HEK293 (cell line): Measurements from ENCODE around the gene NPEPL1.

Source experiments
- CTCF ChIA-PET: fragments of 350-600 bp; formaldehyde crosslinking; extraction: SDS; loops from one replicate; lab custom pipeline; 2021; ENCODE audit warnings: antibody characterized with exemption; lab: Yijun Ruan, JAX
- POLR2A ChIA-PET: fragments of 300-600 bp; formaldehyde crosslinking; extraction: SDS; loops from one replicate; lab custom pipeline; 2020; ENCODE audit warnings: antibody characterized with exemption, inconsistent platforms; lab: Yijun Ruan, JAX
- H3K27ac ChIP-seq: fragments of 200-500 bp; sonication (Bioruptor generic); 2 replicates; pipeline ENCODE4 v1.5.1; 2014; ENCODE audit warnings: low read depth, low read length, control low read depth, inconsistent platforms; ENCODE audit errors: extremely low read depth
- H3K36me3 ChIP-seq, 2 experiments: fragments of 200-500 bp in 1 of 2; sonication (Bioruptor generic) in 1 of 2; 1 replicate in 1 of 2; 2 replicates in 1 of 2; pipeline ENCODE4 v1.5.1; 2014 to 2017; ENCODE audit warnings: inconsistent platforms in 2 of 2, low read length in 2 of 2; ENCODE audit not compliant: control insufficient read depth in 2 of 2, insufficient read depth in 1 of 2
- H3K4me1 ChIP-seq: fragments of 200-500 bp; sonication (Bioruptor generic); 2 replicates; pipeline ENCODE4 v1.5.1; 2014; ENCODE audit warnings: mild to moderate bottlenecking, low read length, inconsistent platforms; ENCODE audit not compliant: control insufficient read depth, insufficient read depth
- H3K4me3 ChIP-seq: 2 replicates; pipeline ENCODE4 v1.5.1; 2011; ENCODE audit warnings: low read depth, mild to moderate bottlenecking, control low read depth, low read length, moderate library complexity
- H3K9me3 ChIP-seq: fragments of 200-500 bp; sonication (Bioruptor generic); 2 replicates; pipeline ENCODE4 v1.5.1; 2014; ENCODE audit warnings: low read depth, low read length, inconsistent platforms; ENCODE audit not compliant: control insufficient read depth, insufficient read depth
- BCL11B ChIP-seq: fragments of 450-650 bp; formaldehyde crosslinking; IDR thresholded peaks from 2 replicates; pipeline ENCODE4 v1.5.1; 2016; ENCODE audit warnings: low read depth, missing biosample characterization, missing genetic modification characterization
- GLIS1 ChIP-seq: fragments of 450-650 bp; formaldehyde crosslinking; IDR thresholded peaks from 2 replicates; pipeline ENCODE4 v1.5.1; 2016; ENCODE audit warnings: missing biosample characterization, missing genetic modification characterization
- GLIS2 ChIP-seq: fragments of 450-650 bp; formaldehyde crosslinking; IDR thresholded peaks from 2 replicates; pipeline ENCODE4 v1.5.1; 2016; ENCODE audit warnings: missing biosample characterization, missing genetic modification characterization
- PRDM6 ChIP-seq: fragments of 450-650 bp; formaldehyde crosslinking; IDR thresholded peaks from 2 replicates; pipeline ENCODE4 v1.5.1; 2017; ENCODE audit warnings: missing biosample characterization, missing genetic modification characterization
- REST ChIP-seq: fragments of 450-650 bp; formaldehyde crosslinking; IDR thresholded peaks from 2 replicates; pipeline ENCODE4 v1.5.1; 2016; ENCODE audit warnings: missing biosample characterization, missing genetic modification characterization
- SP2 ChIP-seq: fragments of 450-650 bp; formaldehyde crosslinking; IDR thresholded peaks from 2 replicates; pipeline ENCODE4 v1.5.1; 2016; ENCODE audit warnings: missing biosample characterization, missing genetic modification characterization
- ZFP69B ChIP-seq: fragments of 450-650 bp; formaldehyde crosslinking; IDR thresholded peaks from 2 replicates; pipeline ENCODE4 v1.5.1; 2016; ENCODE audit warnings: missing biosample characterization, missing genetic modification characterization
- ZNF248 ChIP-seq: fragments of 450-650 bp; formaldehyde crosslinking; IDR thresholded peaks from 2 replicates; pipeline ENCODE4 v1.5.1; 2017; ENCODE audit warnings: missing biosample characterization, missing genetic modification characterization
- ZNF266 ChIP-seq: fragments of 450-650 bp; formaldehyde crosslinking; IDR thresholded peaks from 2 replicates; pipeline ENCODE4 v1.5.1; 2016; ENCODE audit warnings: missing biosample characterization, missing genetic modification characterization, low read depth
- ZNF366 ChIP-seq: fragments of 450-650 bp; formaldehyde crosslinking; conservative IDR thresholded peaks from 2 replicates; pipeline ENCODE4 v1.5.1; 2016; ENCODE audit warnings: missing biosample characterization, missing genetic modification characterization
- ZNF394 ChIP-seq: fragments of 450-650 bp; formaldehyde crosslinking; IDR thresholded peaks from 2 replicates; pipeline ENCODE4 v1.5.1; 2016; ENCODE audit warnings: missing biosample characterization, missing genetic modification characterization, mild to moderate bottlenecking, moderate library complexity, borderline replicate concordance
- ZNF513 ChIP-seq: fragments of 450-650 bp; IDR thresholded peaks from 2 replicates; pipeline ENCODE4 v1.5.1; 2018; ENCODE audit warnings: missing biosample characterization, missing genetic modification characterization
- ZNF555 ChIP-seq: fragments of 450-650 bp; formaldehyde crosslinking; conservative IDR thresholded peaks from 2 replicates; pipeline ENCODE4 v1.5.1; 2017; ENCODE audit warnings: missing biosample characterization, mild to moderate bottlenecking, missing genetic modification characterization, inconsistent platforms
- ZNF561 ChIP-seq: fragments of 450-650 bp; IDR thresholded peaks from 2 replicates; pipeline ENCODE4 v1.5.1; 2018; ENCODE audit warnings: missing biosample characterization, missing genetic modification characterization, borderline replicate concordance
- ZNF639 ChIP-seq: fragments of 450-650 bp; formaldehyde crosslinking; IDR thresholded peaks from 2 replicates; pipeline ENCODE4 v1.5.1; 2016; ENCODE audit warnings: missing biosample characterization, missing genetic modification characterization
- ZNF692 ChIP-seq: fragments of 450-650 bp; formaldehyde crosslinking; IDR thresholded peaks from 2 replicates; pipeline ENCODE4 v1.5.1; 2016; ENCODE audit warnings: missing biosample characterization, missing genetic modification characterization
- ZNF768 ChIP-seq: fragments of 450-650 bp; formaldehyde crosslinking; IDR thresholded peaks from 2 replicates; pipeline ENCODE4 v1.5.1; 2018; ENCODE audit warnings: missing biosample characterization, mild to moderate bottlenecking, missing genetic modification characterization

The NPEPL1 gene

GRCh38 chr20:58744836-58745235, 52.2 kb downstream of the NPEPL1 start:
- Histone ChIP-seq H3K9me3 (no peaks in the 10 kb centered on the region), H3K4me3 (no peak overlapping the region), H3K4me1 (no peaks in the 10 kb centered on the region), H3K27ac (no peak overlapping the region), H3K36me3 (no peaks in the 10 kb centered on the region)
- CTCF ChIA-PET: interaction anchor here (0.9 kb wide), 1 partner anchor 263 kb away, joined by 4 read pairs; no protein-coding TSS in a partner anchor
- TF ChIP-seq SP2 (tag by site-specific recombination) (no peak), GLIS1 (tag by site-specific recombination) (no peak), ZNF513 (tag by site-specific recombination) (no peak), ZFP69B (tag by site-specific recombination) (no peak), ZNF561 (tag by site-specific recombination) (no peak), BCL11B (tag by site-specific recombination) (no peak), REST (tag by site-specific recombination) (no peak)
- POLR2A ChIA-PET: no interaction called here

GRCh38 chr20:58745391-58745790, 52.8 kb downstream of the NPEPL1 start:
- TF ChIP-seq ZNF692 (tag by site-specific recombination) (no peak), ZNF394 (no peak), ZNF266 (tag by site-specific recombination) (no peak), GLIS2 (tag by site-specific recombination) (no peak), ZNF639 (tag by site-specific recombination) (no peak), ZNF555 (tag by site-specific recombination) (no peak), ZNF248 (tag by site-specific recombination) (no peak), PRDM6 (tag by site-specific recombination) (no peak), ZNF768 (no peak), ZNF366 (no peak)
- TF ChIP-seq, all 188 proteins: peak for 0
- Histone ChIP-seq H3K9me3 (no peaks in the 10 kb centered on the region), H3K27ac (no peak overlapping the region), H3K4me1 (no peaks in the 10 kb centered on the region), H3K4me3 (no peak overlapping the region), H3K36me3 (no peaks in the 10 kb centered on the region)
- ChIA-PET POLR2A (no interaction called here), CTCF (interaction anchor here (0.9 kb wide), 1 partner anchor 264 kb away, joined by 4 read pairs; no protein-coding TSS in a partner anchor)
